DOHH2 (cell line): ENCODE measurements around the gene OOSP4A.

Source experiments
- H3F3A ChIP-seq: fragments of 200-600 bp; sonication (generic), shearing (Covaris generic); 2 replicates; pipeline ENCODE4 v1.6.0; 2016; ENCODE audit warnings: antibody characterized with exemption, mild to moderate bottlenecking; ENCODE audit not compliant: control insufficient read depth, insufficient read depth
- H3K27ac ChIP-seq: fragments of 200-600 bp; sonication (generic); 2 replicates; pipeline ENCODE4 v1.5.1; 2014; ENCODE audit warnings: low read depth, mild to moderate bottlenecking, low read length, moderate library complexity
- H3K27me3 ChIP-seq: fragments of 200-600 bp; sonication (generic); 2 replicates; pipeline ENCODE4 v1.6.1; 2014; ENCODE audit warnings: mild to moderate bottlenecking, low read length, mixed read lengths; ENCODE audit not compliant: control insufficient read depth
- H3K36me3 ChIP-seq: fragments of 200-600 bp; sonication (generic); 2 replicates; pipeline ENCODE4 v1.6.1; 2014; ENCODE audit warnings: mild to moderate bottlenecking, low read length, moderate library complexity, mixed read lengths; ENCODE audit not compliant: control insufficient read depth
- H3K4me1 ChIP-seq: fragments of 200-600 bp; sonication (generic); 2 replicates; pipeline ENCODE4 v1.6.1; 2014; ENCODE audit warnings: mild to moderate bottlenecking, low read length, mixed read lengths; ENCODE audit not compliant: control insufficient read depth
- H3K4me2 ChIP-seq: fragments of 200-600 bp; sonication (generic); 2 replicates; pipeline ENCODE4 v1.6.0; 2014; ENCODE audit warnings: mild to moderate bottlenecking, low read length, moderate library complexity
- H3K4me3 ChIP-seq: fragments of 200-600 bp; sonication (generic); 2 replicates; pipeline ENCODE4 v1.5.1; 2014; ENCODE audit warnings: mild to moderate bottlenecking, low read length, mixed read lengths
- H3K79me2 ChIP-seq: fragments of 200-600 bp; sonication (generic); 2 replicates; pipeline ENCODE4 v1.6.1; 2014; ENCODE audit warnings: mild to moderate bottlenecking, low read length, mixed read lengths; ENCODE audit not compliant: control insufficient read depth
- H3K9me2 ChIP-seq: fragments of 200-600 bp; sonication (generic); replicated peaks from 2 replicates; pipeline ENCODE4 v1.6.1; 2014; ENCODE audit warnings: mild to moderate bottlenecking, low read length, mixed read lengths; ENCODE audit not compliant: control insufficient read depth
- H3K9me3 ChIP-seq: fragments of 200-600 bp; sonication (generic); 2 replicates; pipeline ENCODE4 v1.6.1; 2014; ENCODE audit warnings: antibody characterized with exemption, low read length, mixed read lengths; ENCODE audit not compliant: control insufficient read depth, insufficient read depth
- H4K20me1 ChIP-seq: fragments of 200-600 bp; sonication (generic); 2 replicates; pipeline ENCODE4 v1.6.0; 2014; ENCODE audit warnings: low read depth, mild to moderate bottlenecking, antibody characterized with exemption, low read length, moderate library complexity; ENCODE audit not compliant: control insufficient read depth, insufficient read depth
- EZH2phosphoT487 ChIP-seq: fragments of 200-600 bp; sonication (generic); IDR thresholded peaks from 2 replicates; pipeline ENCODE4 v1.6.1; 2017; ENCODE audit warnings: borderline replicate concordance, mild to moderate bottlenecking, antibody characterized with exemption, low read length, moderate library complexity, mixed read lengths
- TF ChIP-seq, protein P1 (sequence below): fragments of 200-600 bp; sonication (generic); IDR thresholded peaks from one replicate; pipeline ENCODE4 v1.5.1; 2014; ENCODE audit warnings: antibody characterized with exemption, mild to moderate bottlenecking, low read depth, low read length; ENCODE audit not compliant: poor library complexity, severe bottlenecking

OOSP4A gene

DNA sequence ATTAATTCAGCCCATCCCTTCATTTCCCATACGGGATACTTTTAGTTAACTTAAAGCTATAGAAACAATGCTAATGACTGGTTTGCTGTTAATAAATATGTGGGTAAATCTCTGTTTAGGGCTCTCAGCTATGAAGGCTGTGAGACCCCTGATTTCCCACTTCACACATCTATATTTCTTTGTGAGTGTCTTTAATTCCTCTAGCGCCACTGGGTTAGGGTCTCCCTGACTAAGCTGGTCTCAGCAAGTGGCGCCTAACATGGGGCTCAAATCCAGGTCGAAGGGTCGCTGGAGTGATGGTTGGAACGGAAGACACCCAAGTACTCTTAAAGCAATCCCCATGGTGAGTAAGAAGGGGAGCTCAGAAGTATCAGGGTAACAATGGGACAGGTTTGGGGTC, 40.0 kb upstream of the OOSP4A start:
- no peaks in the 10 kb centered on the region for H3K9me2 ChIP-seq
- no peak overlapping the region for H3K4me2 ChIP-seq
- H3K4me1 ChIP-seq: no peaks in the 10 kb centered on the region
- H3K27ac ChIP-seq: no peak overlapping the region
- H3K36me3 ChIP-seq: no peaks in the 10 kb centered on the region
- peaks cover 19% of the 10 kb centered on the region for H3K9me3 ChIP-seq
- no peaks in the 10 kb centered on the region for H3F3A ChIP-seq
- TF ChIP-seq, protein P1, sequence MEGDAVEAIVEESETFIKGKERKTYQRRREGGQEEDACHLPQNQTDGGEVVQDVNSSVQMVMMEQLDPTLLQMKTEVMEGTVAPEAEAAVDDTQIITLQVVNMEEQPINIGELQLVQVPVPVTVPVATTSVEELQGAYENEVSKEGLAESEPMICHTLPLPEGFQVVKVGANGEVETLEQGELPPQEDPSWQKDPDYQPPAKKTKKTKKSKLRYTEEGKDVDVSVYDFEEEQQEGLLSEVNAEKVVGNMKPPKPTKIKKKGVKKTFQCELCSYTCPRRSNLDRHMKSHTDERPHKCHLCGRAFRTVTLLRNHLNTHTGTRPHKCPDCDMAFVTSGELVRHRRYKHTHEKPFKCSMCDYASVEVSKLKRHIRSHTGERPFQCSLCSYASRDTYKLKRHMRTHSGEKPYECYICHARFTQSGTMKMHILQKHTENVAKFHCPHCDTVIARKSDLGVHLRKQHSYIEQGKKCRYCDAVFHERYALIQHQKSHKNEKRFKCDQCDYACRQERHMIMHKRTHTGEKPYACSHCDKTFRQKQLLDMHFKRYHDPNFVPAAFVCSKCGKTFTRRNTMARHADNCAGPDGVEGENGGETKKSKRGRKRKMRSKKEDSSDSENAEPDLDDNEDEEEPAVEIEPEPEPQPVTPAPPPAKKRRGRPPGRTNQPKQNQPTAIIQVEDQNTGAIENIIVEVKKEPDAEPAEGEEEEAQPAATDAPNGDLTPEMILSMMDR: no peak
- TF ChIP-seq EZH2phosphoT487: no peak
- no peak overlapping the region for H3K4me3 ChIP-seq
- H4K20me1 ChIP-seq: no peaks in the 10 kb centered on the region
- no peaks in the 10 kb centered on the region for H3K27me3 ChIP-seq
- H3K79me2 ChIP-seq: no peaks in the 10 kb centered on the region

DNA sequence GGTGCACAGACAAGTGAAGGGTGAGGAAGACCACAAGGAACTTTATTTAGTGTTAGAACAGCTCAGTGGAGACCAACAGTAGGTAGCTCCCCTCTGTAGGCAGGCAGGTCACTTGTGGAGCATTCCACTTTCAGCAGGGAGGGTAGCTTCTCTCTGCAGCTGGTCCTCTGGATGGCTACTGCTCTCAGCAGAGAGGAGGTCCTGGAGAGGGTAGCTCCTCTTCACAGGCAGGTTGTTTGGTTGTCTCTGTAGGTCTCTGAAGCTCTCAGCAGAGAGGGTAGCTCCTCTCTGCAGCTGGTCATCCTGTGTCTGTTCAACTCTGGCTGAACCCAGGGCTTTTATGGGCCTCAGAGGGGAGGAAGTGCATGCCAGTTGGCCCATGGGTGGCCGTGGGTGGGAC, 32.1 kb upstream of the OOSP4A start:
- H3K4me3 ChIP-seq: no peak overlapping the region
- H3K9me3 ChIP-seq: no peaks in the 10 kb centered on the region
- no peaks in the 10 kb centered on the region for H3K4me1 ChIP-seq
- no peaks in the 10 kb centered on the region for H3K9me2 ChIP-seq
- H3K4me2 ChIP-seq: no peak overlapping the region
- H3K27me3 ChIP-seq: no peaks in the 10 kb centered on the region
- TF ChIP-seq, protein P1: no peak
- no peak for TF ChIP-seq EZH2phosphoT487
- H3K27ac ChIP-seq: no peak overlapping the region
- no peaks in the 10 kb centered on the region for H3K36me3 ChIP-seq
- H3K79me2 ChIP-seq: no peaks in the 10 kb centered on the region
- H3F3A ChIP-seq: no peaks in the 10 kb centered on the region
- no peaks in the 10 kb centered on the region for H4K20me1 ChIP-seq

DNA sequence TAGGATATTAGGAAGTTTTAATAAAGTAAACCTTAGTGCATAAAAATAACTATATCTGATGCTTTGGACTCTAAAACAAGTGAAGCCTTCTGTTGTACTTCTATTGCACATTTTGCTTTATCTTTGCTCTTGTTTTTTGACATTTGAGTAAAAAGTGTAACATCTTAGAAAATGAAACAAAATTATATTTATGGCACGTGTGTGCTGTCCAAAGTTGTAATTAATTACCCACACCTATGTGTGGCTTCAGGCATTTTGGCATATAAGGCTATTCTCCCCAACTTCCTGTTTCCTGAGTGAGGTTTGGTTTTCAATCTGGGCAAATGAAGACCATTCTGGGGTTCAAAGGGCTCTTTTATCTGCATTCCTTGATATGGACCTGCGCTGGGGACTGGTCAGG, 25.7 kb upstream of the OOSP4A start, which contains the start of gene OOSP1:
TSS of gene OOSP1 (plus strand) at position 301 of the 400 bp plus-strand sequence. CDS start at position 324, 23 bp downstream.
- no peaks in the 10 kb centered on the region for H3K4me1 ChIP-seq
- no peaks in the 10 kb centered on the region for H3K36me3 ChIP-seq
- no peaks in the 10 kb centered on the region for H3K27me3 ChIP-seq
- TF ChIP-seq, protein P1: no peak
- no peak within 1 kb of the TSS for H3K4me3 ChIP-seq
- no peaks in the 10 kb centered on the region for H4K20me1 ChIP-seq
- H3K79me2 ChIP-seq: no peaks in the 10 kb centered on the region
- no peaks in the 10 kb centered on the region for H3F3A ChIP-seq
- H3K9me3 ChIP-seq: no peaks in the 10 kb centered on the region
- H3K9me2 ChIP-seq: no peaks in the 10 kb centered on the region
- H3K4me2 ChIP-seq: no peak within 1 kb of the TSS
- no peak within 1 kb of the TSS for H3K27ac ChIP-seq

DNA sequence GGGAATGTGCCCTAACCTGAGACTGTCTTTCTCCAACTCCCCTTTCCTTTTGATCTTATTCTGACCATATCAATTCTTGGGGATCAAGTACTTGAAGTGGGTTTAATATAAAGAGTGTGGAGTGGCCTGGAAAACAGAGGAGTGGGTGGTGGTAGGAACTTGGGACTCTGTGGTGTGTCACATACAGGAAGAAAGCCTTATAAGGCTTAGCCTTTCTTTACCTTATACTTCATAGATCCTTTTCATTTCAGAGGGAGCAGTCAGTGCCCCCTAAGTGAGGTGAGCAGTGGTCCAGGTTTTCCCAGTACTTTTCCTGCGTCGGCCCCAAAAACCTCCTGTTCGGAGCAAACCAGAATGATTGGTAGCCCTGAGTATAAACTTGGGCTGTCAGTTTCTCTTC, 25.1 kb upstream of the OOSP4A start:
- no peaks in the 10 kb centered on the region for H3K79me2 ChIP-seq
- H3K4me1 ChIP-seq: no peaks in the 10 kb centered on the region
- H3K27ac ChIP-seq: no peak overlapping the region
- no peaks in the 10 kb centered on the region for H4K20me1 ChIP-seq
- no peaks in the 10 kb centered on the region for H3K9me3 ChIP-seq
- H3K4me3 ChIP-seq: no peak overlapping the region
- no peaks in the 10 kb centered on the region for H3K9me2 ChIP-seq
- TF ChIP-seq, protein P1: no peak
- TF ChIP-seq EZH2phosphoT487: no peak
- H3K27me3 ChIP-seq: no peaks in the 10 kb centered on the region
- no peak overlapping the region for H3K4me2 ChIP-seq
- H3F3A ChIP-seq: no peaks in the 10 kb centered on the region
- no peaks in the 10 kb centered on the region for H3K36me3 ChIP-seq
